Measurements from ENCODE around the gene ELMO1. TPM values are rescaled to one million over a fixed set of nuclear protein-coding genes. Genes with fewer than 3 reads are reported as not detected.
A peak's percentile ranks its signal among the peaks of the same experiment; 100 is the strongest.

Gene ELMO1
- total RNA-seq, 1 donor from 2014 or later, result 11.9 TPM

DNA sequence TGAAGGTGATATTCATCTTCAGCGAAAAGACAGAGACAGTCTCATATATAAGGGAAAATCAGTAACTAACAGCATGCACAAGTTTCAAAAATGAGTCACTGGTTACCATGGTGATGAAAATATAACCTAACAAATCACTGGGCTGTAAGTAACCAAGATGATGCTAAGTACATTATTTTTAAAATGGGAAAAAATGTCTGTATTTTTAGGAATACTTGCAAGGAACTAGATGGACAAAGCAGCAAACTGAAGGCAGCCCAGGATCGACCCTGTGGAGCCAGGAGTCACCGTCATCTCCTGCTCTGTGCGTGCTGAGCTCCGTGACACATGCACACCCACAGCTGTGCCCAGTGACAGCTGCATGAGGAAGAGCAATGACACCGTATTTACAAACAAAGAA lies 137.3 kb downstream of the ELMO1 start:
- ATAC-seq (ENCODE audit: poor library complexity) (no peak), DNase-seq (peak; percentile 49)
- intact Hi-C loops (cut with DNase I), result no loop called here

DNA sequence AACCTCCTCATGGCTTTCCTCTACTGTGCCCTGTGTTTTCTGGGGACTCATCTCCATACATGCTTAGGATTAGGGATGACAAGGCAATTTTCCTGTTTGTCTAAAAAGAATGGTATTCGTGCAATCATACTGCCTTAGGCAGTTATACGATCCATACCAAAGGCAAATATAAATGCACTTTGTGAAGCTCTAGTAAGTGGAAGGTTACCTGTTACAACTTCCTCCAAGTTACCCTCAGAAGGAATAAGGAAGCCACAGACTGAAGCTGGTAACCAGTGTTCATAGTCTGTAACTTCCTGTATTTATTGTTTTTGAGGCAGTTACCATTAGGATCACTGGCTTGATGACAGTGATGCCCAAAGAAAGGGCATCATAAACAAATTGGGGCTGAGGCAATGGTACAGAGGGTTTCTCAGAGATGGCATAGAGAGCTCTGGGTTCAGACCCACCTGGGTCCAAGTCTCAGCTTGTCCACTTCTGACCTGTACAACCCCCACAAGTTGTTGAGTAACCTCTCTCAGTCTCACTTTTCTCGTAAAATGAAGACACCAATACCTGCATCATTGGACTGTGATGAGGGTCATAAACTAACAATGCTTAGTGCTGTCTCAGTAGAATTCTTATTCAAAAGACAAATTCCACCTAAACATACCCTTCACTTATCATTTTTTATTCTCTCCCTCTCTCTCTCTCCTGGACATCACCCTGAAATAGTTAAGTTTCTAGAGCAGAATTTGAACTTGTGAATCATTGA lies 138.2 kb downstream of the ELMO1 start:
- ATAC-seq (ENCODE audit: poor library complexity), result no peak
- no peak for DNase-seq
- intact Hi-C loops (cut with DNase I), result no loop called here

DNA sequence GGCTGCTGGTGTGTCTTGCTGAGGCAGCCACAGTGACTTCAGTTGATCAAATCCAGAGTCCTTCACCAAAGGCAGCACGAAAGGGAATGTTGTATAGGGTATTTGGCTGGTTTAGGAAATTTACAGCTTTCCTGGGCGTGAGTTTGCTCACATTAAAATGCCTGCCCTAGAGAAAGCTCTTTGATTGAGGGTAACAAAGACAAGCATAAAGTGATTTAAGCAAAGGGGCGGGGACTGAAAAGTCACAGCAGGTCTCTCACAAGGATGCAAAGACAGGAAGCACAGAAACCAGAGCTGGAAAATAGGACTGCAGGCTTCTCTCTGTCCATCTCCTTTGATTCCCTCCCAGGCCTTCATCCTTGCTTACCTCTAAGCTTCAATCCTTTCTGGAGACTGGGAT lies 139.2 kb downstream of the ELMO1 start:
- intact Hi-C loops (cut with DNase I), result no loop called here

DNA sequence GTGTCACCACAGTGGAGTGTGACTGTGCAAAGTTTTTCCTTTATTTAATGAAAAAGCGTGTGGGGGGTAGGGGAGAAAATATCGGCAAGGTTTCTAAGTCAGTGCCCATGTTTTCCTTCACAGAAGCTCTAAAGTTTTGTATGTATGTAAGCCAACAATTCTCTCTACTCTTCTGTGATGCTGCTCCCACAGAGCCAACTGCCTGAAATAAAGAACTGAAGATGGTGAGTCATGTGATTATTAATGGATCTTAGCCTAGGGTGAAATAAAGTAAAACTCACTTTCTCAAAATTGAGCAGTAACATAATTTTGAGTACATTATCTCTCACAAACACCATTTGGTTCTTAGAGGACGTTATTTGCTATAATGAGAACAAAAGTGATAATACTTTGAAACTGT lies 143.7 kb downstream of the ELMO1 start:
- intact Hi-C loops (cut with DNase I), result no loop called here
- DNase-seq (no peak), ATAC-seq (ENCODE audit: poor library complexity) (no peak)

More for the DNA sequence above, 139.2 kb downstream of the ELMO1 start:
- ATAC-seq (ENCODE audit: poor library complexity) (no peak), DNase-seq (no peak)

DNA sequence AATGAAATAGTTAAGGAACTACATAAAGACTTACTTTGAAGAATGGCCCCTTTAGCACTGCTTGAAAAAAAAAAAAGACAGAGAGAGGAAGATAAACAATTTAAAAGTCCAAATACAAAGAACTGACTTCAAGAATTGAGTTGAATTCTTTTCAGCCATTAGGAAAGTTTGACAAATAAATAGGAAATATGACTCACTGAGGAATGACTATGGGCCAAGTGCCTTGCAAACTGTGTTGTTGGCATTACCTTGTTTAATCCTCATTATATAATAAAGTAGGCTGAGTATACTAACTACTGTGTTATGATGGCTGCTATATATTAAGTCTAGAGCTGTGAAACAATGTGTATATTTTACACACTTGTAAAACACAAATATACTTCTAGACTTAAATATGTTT lies 151.1 kb downstream of the ELMO1 start:
- DNase-seq, result no peak
- ATAC-seq (ENCODE audit: poor library complexity), result no peak
- intact Hi-C loops (cut with DNase I), result no loop called here

DNA sequence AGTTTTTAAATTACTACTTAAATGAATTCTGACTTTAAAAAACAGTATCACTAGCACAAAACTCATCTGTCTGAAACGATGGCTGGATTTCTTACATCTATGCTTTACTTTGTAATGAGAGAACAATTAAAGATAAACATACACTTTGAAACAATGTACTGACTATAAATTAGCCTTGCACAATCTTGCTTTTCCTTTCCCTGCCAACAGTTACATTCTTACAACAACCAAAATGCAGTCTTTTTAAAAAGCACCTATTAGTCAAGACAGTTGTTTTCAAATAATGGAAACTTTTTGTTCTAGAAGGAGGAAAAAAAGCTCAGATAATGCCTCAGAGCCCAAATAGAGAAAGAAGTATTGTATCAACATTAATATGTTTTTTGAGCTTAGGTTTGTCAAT lies 153.3 kb downstream of the ELMO1 start:
- ATAC-seq (ENCODE audit: poor library complexity), result no peak
- DNase-seq, result no peak
- intact Hi-C loops (cut with DNase I), result no loop called here

DNA sequence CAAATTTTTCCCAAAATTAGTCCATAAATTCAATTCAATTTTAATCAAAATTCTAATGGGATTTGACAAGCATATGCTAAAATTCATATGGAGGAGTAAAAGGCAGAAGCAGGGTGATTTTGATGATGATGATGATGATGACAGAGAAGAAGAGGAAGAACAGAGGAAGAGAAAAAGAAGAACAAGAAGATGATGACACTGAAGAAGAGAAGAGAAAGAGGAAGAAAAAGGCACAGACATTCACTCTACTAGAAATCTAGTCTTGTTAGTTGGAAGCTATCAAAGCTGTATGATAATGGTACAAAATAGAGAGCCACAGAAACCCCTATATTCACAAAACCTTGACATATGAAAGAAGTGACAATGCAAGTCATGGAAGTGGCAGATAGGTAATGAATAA lies 157.9 kb downstream of the ELMO1 start:
- no peak for ATAC-seq (ENCODE audit: poor library complexity)
- intact Hi-C loops (cut with DNase I), result no loop called here
- DNase-seq, result no peak

DNA sequence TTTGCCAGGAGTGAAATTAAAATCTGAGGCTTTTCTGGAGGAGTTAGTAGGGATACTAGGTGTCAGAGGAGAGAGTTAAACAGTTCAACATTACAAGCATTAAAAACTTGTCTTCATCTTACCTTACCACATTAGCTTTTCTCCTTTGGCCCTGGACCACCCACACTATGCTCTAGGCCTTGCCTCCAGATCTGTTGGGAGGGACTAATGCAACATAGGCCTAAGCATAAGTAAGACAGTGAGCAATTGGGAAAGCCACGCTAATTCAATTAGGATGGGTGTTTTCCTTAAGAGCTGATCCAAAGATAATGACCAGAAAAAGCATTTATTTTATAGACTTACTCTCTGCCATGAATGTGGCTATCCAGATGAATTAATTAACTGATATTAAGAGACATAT lies 158.9 kb downstream of the ELMO1 start:
- no peak for ATAC-seq (ENCODE audit: poor library complexity)
- no peak for DNase-seq
- intact Hi-C loops (cut with DNase I), result loop anchor here (10.0 kb wide), 1 partner anchor 155 kb away; the partner anchor contains the start of gene ELMO1

DNA sequence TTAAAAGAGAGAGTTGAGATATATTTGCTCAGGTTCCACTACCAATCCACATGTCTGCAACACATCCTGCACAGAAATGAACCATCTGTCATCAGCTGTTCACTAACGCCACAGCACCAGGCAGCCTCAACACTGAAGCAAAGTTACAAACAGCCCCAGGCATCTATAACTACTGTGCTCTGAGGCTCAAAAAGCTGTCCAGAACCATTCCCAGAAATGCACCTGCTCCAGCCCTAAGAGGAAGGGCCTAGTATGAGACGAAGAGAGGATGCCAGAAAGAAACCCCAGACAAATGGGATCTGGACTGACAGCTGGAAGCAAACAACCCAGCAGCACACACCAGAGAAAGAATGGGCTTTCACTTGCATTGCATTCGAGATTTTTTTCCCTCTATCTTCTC lies 159.3 kb downstream of the ELMO1 start:
- ATAC-seq (ENCODE audit: poor library complexity), result no peak

DNA sequence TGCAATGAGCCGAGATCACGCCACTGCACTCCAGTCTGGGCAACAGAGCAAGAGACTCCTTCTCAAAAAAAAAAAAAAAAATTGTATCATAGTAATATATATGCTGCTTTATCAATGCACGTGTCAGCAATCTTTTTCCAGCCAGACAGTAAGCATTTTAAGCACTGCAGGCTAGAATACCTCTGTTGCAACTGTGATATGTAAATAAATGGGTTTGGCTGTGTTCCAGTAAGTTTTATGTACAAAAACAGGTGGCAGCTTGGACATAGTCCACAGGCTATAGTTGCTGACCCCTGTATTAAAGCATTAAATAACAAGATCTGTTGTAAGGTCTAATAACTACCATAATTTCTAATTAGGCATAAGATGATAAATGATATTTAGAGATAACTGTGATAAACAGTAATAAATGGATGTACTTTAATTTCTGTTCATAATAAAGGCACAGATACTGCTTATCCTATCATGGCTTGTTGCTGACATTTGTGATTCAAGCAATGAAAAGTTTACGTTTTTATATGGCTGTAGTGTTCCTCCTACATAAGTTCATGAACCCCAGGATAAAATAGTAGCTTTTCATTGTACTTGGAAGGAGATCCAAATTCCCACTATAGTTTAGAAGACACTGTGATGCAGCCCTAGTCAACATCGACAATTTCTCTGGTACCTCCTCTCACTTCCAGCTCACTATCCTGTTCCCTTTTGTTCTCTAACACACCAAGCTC lies 161.4 kb downstream of the ELMO1 start:
- intact Hi-C loops (cut with DNase I), result loop anchor here (10.0 kb wide), 1 partner anchor 158 kb away; the partner anchor contains the start of gene ELMO1
- DNase-seq, result no peak
- ATAC-seq (ENCODE audit: poor library complexity), result no peak

More for the DNA sequence above, 159.3 kb downstream of the ELMO1 start:
- intact Hi-C loops (cut with DNase I), result loop anchor here (10.0 kb wide), 1 partner anchor 155 kb away; the partner anchor contains the start of gene ELMO1
- DNase-seq, result no peak

DNA sequence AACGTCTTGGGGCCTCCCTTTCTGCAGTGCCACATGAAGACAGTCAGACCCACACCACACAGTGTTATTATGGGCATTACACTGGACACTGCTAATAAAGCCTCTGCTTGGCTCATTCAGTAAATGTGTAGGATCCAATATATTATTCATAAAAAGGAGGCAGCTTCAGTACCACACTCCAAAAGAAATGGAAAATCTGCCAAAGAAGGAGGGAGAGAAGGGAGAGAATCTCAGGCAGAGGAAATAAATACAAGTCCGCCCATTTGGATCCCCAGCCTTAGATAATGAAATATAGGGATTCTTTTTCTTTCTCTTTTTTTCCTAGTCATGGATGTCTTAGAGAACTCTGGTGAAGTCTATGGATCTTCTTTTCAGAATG lies 162.2 kb downstream of the ELMO1 start:
- no peak for ATAC-seq (ENCODE audit: poor library complexity)
- DNase-seq, result no peak
- intact Hi-C loops (cut with DNase I), result loop anchor here (10.0 kb wide), 1 partner anchor 158 kb away; the partner anchor contains the start of gene ELMO1

DNA sequence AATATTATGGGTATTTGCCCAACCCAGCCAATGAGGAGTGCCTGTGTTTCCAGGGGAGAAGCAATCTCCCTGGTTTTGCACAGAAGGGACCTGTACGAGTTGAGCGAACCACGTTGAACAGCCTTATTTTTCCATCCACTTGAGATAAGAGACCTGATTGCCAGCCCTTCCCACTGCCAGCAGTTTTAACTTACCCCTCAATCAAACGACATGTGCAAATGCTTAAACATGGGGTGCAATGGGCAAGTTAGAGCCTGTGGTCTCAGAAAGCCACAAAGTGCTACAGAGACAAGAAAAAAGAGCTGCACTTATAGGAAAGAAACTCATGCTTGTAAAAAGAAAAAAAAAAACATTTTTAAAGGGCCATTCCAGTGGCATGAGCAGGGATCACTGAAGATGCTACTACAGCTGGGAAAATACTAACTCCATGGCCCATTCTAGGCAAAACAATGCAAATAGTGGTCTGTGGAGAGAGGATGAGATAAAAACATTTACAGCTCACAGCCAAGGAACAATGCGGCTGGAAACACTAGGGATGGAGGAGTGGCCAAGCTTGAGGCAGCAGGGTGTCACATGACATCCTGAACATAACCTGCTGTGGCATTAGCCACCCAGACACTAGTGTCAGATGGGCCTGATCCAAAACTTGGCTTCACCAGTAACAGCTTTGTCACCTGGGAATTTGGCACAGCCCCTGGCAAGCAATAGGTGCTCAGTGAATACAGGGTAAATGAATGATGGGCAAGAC lies 162.8 kb downstream of the ELMO1 start:
- DNase-seq (no peak), ATAC-seq (ENCODE audit: poor library complexity) (peak; percentile 41)
- intact Hi-C loops (cut with DNase I), result loop anchor here (10.0 kb wide), 1 partner anchor 159 kb away; the partner anchor contains the start of gene ELMO1

DNA sequence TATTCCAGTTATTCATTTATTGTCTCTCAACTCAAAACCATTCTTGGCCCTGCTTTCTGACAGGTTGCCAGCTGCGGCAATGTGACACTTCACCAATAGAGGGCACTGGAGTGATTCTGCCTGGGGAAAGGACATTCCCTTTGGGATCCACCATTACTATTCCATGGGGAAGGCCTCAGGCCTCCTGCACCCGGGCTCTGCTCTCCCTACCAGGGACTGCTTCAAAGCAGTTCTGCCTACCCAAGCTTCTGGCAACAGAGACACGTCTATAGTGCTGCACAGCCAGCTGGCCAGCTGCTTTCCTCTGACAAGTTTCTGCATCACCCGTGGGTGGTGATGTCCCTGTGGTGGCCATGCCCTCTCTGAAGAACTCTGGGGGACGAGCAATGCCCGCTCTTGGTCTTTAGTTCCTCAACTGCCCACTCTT lies 163.8 kb downstream of the ELMO1 start:
- intact Hi-C loops (cut with DNase I), result loop anchor here (10.0 kb wide), 1 partner anchor 160 kb away; the partner anchor contains the start of gene ELMO1
- DNase-seq, result peak; percentile 70
- ATAC-seq (ENCODE audit: poor library complexity), result peak; percentile 37

DNA sequence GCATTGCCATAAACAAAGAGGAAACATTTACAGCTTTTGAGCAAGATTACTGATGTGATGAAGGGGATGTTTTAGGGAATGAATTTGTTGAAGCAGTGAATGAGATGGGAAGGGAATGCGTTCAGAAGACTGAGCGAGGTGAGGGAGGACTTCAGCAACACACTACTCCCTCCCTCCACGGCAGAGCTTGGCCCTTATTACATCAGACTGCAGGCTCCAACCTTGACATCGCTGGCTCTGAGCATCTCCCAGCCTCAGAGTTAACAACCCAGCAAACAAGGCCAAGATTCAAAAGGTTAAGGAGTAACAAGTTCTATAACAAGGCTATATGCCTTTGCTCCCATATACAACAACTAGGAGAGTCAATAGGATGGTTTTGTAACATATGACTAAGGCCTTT lies 164.4 kb downstream of the ELMO1 start:
- intact Hi-C loops (cut with DNase I), result loop anchor here (10.0 kb wide), 1 partner anchor 161 kb away; the partner anchor contains the start of gene ELMO1
- no peak for DNase-seq
- ATAC-seq (ENCODE audit: poor library complexity), result no peak

DNA sequence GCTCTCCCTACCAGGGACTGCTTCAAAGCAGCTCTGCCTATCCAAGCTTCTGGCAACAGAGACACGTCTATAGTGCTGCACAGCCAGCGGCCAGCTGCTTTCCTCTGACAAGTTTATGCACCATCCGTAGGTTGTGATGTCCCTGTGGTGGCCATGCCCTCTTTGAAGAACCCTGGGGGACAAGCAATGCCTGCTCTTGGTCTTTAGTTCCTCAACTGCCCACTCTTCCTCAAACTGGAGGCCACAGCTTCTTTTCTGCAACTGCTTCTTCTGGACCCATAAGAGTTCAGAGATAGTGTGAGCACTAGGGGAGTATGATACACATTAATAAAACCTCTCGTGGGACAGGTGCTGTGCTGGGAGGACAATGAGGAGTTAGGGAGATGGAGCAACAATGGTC lies 164.9 kb downstream of the ELMO1 start:
- intact Hi-C loops (cut with DNase I), result loop anchor here (10.0 kb wide), 1 partner anchor 161 kb away; the partner anchor contains the start of gene ELMO1
- DNase-seq, result no peak
- ATAC-seq (ENCODE audit: poor library complexity), result no peak

DNA sequence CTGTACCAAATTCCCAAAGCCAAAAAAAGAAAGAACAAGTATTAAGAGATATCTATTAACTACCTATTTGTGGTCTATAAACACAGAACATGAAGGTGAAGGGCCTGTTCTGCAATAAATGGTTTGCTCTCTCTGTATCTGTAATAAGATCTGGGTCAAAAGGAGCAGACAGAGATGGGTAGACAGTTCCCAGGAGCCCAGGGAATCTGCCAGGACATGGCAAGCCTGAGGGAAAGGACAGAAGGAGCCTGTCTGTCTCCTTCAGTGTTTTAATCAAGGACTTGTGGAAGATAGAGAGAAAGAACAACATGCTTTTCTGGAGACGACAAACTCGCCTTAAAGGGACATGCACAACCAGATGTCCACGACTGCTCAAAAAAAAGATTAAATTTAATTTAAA lies 165.7 kb downstream of the ELMO1 start:
- ATAC-seq (ENCODE audit: poor library complexity) (no peak), DNase-seq (no peak)
- intact Hi-C loops (cut with DNase I), result loop anchor here (10.0 kb wide), 1 partner anchor 162 kb away; the partner anchor contains the start of gene ELMO1

DNA sequence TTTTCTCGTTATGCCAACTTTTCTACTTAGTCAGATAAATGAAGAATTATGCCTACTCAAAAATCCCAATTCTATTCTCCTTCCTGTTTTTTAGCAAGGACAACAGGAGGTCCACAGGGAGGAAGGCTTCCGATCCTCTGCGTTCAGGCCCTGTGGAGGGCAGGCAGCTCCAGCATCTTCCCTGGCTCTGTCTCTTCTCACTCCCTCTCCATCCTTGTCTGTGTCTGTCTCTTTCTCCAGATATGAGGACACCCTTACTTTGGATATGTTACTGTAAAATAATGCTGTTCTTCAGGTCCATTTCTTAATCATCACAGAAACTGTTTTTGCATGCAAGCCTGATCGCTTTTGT lies 166.6 kb downstream of the ELMO1 start:
- ATAC-seq (ENCODE audit: poor library complexity) (no peak), DNase-seq (no peak)
- intact Hi-C loops (cut with DNase I), result loop anchor here (10.0 kb wide), 1 partner anchor 163 kb away; the partner anchor contains the start of gene ELMO1

DNA sequence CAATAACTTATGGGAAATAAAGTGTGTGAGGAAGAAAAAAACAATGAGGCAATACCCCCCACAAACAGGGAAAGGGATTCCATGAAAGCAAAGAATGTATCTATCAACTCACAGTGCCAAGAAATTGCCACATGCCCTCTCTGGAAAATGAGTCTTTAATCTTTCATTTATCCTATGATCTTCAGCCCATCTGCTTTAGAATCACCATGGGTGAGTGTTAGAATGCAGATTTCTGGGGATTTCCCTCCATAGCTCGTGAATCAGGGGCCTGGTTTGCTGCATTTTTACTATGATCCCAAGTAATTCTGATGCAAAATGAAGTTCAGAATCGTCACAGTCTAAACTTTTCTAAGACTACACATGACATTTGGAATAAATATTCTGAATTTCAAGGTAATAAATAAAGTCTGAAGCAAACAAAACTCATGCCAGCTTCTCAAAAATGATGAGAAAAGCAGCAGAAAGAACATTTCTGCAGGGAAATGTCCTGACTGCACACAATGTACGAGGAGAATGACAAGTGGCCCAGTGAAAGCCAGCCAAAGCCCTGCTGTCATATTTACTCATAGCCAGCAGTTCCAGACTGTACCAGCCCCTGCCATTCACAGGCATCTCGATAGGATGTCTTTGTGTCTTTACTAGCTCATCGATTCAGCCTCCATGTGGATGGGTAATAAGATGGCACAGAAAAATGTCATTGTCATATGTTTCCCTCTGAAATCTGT lies 167.1 kb downstream of the ELMO1 start:
- no peak for DNase-seq
- ATAC-seq (ENCODE audit: poor library complexity), result no peak
- intact Hi-C loops (cut with DNase I), result loop anchor here (10.0 kb wide), 1 partner anchor 163 kb away; the partner anchor contains the start of gene ELMO1
